Left forelimb (tissue), 1 donor: ENCODE data around the gene FGGY.
"Not testable (repeated sequence)": the region's sequence is repeated elsewhere in the genome, so short reads cannot be mapped to it uniquely, and the experiment has no call there.

Experiments
- DNase-seq: peaks from one replicate; pipeline ENCODE4 v3.0.0-alpha.2; 2018; ENCODE audit warnings: low spot score

Gene FGGY

DNA sequence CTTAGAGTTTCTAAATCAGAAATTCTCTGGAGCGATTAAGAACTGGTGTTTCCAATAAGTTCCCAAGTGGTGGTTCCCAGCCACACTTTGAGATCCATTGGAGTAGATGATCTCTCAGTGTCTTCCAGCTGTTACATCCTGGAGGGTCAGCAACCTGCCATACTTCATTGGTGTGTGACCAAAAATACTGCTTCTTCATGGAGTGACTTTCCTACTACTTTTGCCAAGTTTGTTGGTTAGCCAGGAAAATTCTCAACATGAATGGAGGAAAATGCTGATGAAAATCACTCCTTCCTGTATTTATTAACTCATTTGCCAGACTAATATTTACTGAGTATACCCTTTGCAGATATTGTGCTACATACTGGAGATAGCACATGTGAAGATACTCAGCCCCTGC lies 186.1 kb downstream of the FGGY start:
- DNase-seq: no peak

- no peak for DNase-seq
These were observed 187.2 kb downstream of the FGGY start for GRCh38 chr1:59484096-59484495.

DNA sequence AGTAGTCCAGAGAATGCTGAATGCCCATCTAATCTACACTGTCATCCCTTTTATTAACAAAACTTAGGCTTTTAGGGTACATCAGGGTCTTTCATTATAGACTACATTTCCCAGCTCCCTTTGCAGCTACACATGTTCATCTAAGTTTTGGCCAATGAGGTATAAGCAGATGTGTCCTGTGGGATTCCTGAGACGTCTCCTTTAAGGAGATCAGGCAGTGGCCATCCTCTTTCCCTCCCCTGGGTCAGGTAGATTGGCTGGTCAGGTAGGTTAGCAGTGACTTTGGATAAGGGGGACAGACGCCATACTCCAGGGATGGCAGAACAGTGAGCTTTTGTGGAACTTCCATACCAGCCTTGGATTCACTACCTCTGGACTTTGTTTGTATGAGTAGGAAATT lies 188.3 kb downstream of the FGGY start:
- no peak for DNase-seq

DNA sequence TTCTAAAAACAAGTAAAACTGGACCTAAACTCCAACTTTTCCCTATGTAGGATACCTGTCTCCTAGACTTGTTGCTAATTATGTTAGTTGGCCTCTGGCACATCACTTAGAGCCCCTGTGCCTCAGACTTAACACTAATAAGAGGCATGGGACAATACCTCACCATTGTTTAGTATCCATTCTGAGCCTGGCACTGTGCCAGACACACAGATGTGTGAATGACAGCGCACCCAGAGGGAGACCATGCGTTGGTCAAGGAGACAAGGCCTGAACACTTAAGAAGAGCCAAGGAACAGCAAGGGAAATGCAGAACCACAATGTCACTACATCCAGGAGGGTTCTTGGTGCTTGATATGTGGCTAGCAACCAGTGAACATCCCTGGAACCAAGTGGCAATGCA lies 189.1 kb downstream of the FGGY start:
- DNase-seq: no peak

DNA sequence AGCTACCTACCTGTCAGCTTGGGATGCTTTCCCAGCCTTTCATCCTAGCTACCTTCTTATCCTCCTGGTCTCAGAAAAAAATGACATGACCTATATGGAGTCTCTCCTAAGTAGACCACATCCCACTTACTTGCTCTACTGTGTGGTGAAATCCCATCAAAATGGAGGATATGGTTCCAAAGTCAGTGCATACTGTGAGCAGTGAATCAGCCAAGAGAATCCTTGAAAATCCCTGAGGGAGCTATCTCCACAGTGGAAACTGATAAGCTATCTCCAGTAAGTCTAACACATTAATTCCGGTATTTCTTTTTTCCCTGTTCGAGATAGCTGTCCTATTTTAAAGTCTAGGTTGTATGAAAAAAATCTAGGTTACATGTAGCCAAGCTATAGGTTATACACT lies 189.7 kb downstream of the FGGY start:
- DNase-seq: no peak

DNA sequence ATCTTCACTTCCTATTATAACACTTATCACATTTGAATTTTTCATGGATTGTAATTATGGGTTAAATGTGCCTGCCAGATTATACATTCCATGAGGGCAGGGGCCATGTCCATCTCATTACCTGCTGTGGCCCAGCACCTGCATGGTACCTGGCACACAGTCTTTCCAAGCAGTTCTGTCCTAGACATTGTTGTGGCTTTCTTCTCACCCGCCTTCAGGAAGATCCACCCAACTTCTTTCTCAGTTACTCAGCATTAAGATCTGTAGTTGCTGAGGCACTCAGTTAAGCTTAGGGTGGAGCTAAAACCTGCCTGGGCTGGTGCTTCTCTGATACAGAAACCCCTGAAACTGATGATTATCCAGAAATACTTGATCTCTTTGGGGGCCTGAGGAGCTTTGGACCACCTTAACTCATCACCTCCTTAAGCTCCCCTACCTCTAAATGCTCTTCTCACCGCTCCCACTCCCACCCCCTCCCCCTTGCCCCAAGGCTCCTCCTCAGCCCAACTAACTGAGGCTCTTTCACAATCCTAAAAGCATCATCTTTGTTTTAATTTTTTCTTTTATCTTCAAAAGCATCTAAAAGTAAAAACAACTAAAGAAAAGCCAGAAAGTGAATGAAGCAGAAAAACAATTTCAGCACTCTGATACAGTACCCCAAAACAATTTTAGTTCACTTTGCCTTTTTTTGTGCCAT lies 190.6 kb downstream of the FGGY start:
- DNase-seq: no peak

- no peak for DNase-seq
These were observed 195.6 kb downstream of the FGGY start for GRCh38 chr1:59492500-59492899.

- no peak for DNase-seq
These were observed 197.4 kb downstream of the FGGY start for GRCh38 chr1:59494145-59494833.

DNA sequence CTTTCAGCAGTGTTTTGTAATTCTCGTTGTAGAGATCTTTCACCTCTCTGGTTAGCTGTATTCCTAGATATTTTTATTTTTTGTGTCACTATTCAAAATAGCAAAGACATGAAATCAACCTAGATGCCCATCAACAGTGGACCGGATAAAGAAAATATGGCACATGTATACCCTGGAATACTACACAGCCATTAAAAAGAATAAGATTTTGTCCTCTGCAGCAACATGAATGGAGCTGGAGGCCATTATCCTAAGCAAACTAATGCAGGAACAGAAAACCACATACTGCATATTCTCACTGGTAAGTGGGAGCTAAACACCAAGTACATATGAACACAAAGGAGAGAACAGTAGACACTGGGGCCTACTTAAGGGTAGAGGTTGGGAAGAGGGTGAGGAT lies 199.3 kb downstream of the FGGY start:
- DNase-seq: not testable (repeated sequence)

- DNase-seq: no peak
These were observed 200.7 kb downstream of the FGGY start for GRCh38 chr1:59497616-59498015.

DNA sequence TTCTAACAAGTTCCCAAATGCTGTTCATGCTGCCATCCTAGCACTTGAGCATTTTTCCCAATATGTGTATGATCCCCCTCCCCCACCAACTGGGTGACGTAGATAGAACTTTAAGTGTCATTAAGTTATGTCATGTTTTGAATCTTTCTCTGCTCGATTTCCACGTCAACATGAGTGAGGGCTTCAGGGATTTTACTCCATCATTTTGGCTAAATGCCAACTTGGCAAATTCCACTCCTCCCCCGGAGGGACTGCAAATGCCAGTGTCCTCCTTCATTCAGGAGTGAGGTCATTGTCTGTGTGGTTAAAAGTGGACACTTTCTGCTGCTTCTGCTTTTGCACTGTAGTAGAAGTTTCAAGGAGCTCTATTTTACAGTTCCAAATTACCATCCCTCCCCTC lies 201.7 kb downstream of the FGGY start:
- no peak for DNase-seq

GRCh38 chr1:59499273-59499942 lies 202.5 kb downstream of the FGGY start:
- no peak for DNase-seq

DNA sequence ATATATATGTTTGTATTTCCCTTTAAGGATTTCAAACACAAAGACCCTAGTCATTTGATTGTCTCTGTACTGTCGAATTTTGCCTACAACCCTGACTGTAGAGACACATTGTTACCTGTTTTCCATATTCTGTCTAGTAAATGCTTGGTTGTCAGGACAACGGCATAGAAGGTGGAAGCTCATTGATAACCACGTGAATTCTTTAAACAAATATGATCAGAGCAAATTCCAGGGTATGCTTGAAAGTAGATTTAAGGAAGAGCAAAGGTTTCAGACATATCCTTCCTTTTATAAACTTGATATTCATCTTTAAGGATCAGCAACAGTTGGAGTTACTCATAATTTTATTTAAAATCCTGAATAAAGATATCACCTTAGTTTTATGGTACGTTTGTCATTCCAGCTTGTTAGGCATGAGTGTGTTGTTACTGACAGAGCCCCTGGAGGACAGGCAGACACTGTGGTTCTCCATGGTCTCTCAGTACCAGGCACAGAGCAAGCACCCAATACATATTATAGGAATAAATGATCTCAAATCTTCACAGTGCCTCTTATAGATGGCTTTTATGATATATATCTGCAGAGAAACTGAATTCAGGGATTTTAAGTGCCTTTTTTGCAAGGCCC lies 203.2 kb downstream of the FGGY start:
- DNase-seq: no peak

DNA sequence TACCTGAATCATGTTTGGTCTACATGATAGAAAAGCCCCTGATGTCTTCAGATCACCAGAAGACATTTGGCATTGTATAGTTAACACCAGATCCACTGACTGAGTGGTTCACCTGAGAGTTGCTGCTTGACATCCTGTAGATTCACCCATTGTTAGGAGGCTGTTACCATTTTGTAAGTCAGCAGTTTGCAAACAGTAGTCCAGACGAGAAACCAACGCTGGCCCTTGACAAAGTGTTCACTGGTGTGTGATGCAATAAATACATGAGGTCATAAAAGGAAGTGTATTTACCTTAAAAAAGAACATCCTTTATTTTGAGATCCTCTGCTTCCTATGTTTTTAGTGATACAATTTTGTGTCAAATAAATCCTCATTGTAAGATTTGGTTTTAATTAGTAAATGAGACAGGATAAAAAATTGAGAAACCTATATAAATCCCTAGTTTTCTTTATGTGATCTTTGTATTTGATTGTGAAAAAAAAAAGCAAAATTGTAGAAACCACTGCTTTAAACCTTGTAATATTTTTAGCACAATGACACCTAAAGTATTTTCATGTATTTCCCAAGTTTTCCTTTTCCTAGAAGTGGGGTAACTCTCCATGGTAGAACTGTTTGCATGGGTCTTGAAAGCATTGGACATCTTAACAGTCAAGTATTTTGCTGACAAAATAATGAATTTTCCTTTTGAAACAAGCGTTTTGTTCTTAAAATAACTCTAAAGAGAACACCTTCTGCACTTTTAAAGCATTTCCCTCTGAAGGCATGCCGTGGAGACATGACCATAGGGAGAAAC lies 204.3 kb downstream of the FGGY start:
- no peak for DNase-seq

GRCh38 chr1:59502009-59502691 lies 205.3 kb downstream of the FGGY start:
- no peak for DNase-seq

GRCh38 chr1:59504276-59504675 lies 207.4 kb downstream of the FGGY start:
- DNase-seq: no peak

DNA sequence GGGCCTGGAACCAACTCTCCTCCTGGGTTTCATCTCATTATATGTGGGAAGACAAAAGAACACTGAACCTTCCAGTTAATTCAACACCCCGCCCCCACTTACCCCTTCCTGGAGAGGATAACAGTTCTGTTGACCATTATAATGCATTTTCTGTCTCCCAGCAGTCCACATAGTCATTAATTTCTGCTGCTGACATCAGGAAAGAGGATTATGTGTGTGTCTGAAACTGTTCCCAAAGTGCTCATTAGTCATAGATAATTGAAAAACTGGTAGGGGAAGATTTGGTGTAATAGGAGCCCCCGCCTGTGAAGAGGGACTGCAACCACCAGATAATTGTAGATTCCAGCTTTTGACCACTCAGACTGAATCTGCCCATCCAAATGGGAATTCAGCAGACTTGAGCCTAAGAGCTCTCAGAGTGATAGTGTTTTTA lies 208.7 kb downstream of the FGGY start:
- no peak for DNase-seq

- DNase-seq: no peak
These were observed 210.1 kb downstream of the FGGY start for GRCh38 chr1:59506952-59507351.

- no peak for DNase-seq
These were observed 212.5 kb downstream of the FGGY start for GRCh38 chr1:59509341-59509875.

GRCh38 chr1:59510249-59510648 lies 213.4 kb downstream of the FGGY start:
- no peak for DNase-seq
